HepG2 (cell line): ENCODE data around the gene TFF2. TPM values are rescaled to one million over a fixed set of nuclear protein-coding genes. Genes with fewer than 3 reads are reported as not detected.

Source experiments
- ATAC-seq: fragments of 200-7000 bp; cut with Tn5 transposase; 3 replicates; pipeline ENCODE4 v1.9.1; 2020; ENCODE audit warnings: mild to moderate bottlenecking, moderate library complexity
- BruUV-seq: library from RNA; stranded (reverse); fragments of 400-500 nt; replicated peaks from 2 replicates; lab custom pipeline; 2021; lab: Mats Ljungman, UMichigan
- CTCF ChIA-PET: fragments of 300-600 bp; formaldehyde crosslinking; extraction: SDS; loops from one replicate; lab custom pipeline; 2021; ENCODE audit warnings: low total read pairs, inconsistent platforms, low intra/inter-chr PET ratio; lab: Yijun Ruan, JAX
- POLR2A ChIA-PET: fragments of 350-600 bp; sonication (Branson Sonifier 250); formaldehyde crosslinking; loops from one replicate; lab custom pipeline; 2020; ENCODE audit warnings: antibody characterized with exemption, inconsistent platforms; lab: Yijun Ruan, JAX
- DNase-seq: peaks from one replicate; pipeline ENCODE4 v3.0.0-alpha.2; 2015; ENCODE audit warnings: low spot score
- FAIRE-seq: peaks from 3 replicates; lab custom pipeline; 2011; peaks lifted over from hg19 to GRCh38; lab: Jason Lieb, UNC
- H2AFZ ChIP-seq: one replicate; pipeline ENCODE4 v1.6.1; 2011; ENCODE audit warnings: low read length, inconsistent platforms
- H3K27ac ChIP-seq: fragments of 300-600 bp; 3 replicates; pipeline ENCODE4 v1.8.0; 2011; ENCODE audit warnings: mixed run types, mild to moderate bottlenecking, mixed read lengths, low read length, inconsistent platforms; ENCODE audit not compliant: insufficient read depth; ENCODE audit errors: extremely low read length
- H3K27me3 ChIP-seq, 2 experiments: fragments of 200-600 bp in 1 of 2; 2 replicates in 1 of 2; 3 replicates in 1 of 2; pipeline versions ENCODE4 v1.6.0 to v1.8.0; 2011; ENCODE audit warnings: low read length in 2 of 2, mild to moderate bottlenecking in 2 of 2, moderate library complexity in 2 of 2, inconsistent platforms in 1 of 2; ENCODE audit not compliant: insufficient read depth in 2 of 2, control insufficient read depth in 1 of 2
- H3K36me3 ChIP-seq, 2 experiments: fragments of 200-600 bp in 1 of 2; replicated peaks in 1 of 2; 2 replicates in 1 of 2; 3 replicates in 1 of 2; pipeline versions ENCODE4 v1.5.1 to v1.8.0; 2011; ENCODE audit warnings: low read length in 2 of 2, inconsistent platforms in 1 of 2; ENCODE audit not compliant: insufficient read depth in 2 of 2, control insufficient read depth in 1 of 2
- H3K4me1 ChIP-seq: 2 replicates; pipeline ENCODE4 v1.5.1; 2012; ENCODE audit warnings: low read length, inconsistent platforms; ENCODE audit not compliant: insufficient read depth
- H3K4me2 ChIP-seq: 2 replicates; pipeline ENCODE4 v1.6.0; 2011; ENCODE audit warnings: low read depth, low read length, inconsistent platforms
- H3K4me3 ChIP-seq, 3 experiments: fragments of 200-600 bp in 1 of 3; sonication (generic), shearing (Covaris generic) in 1 of 3; replicated peaks in 1 of 3; 2 replicates each; pipeline ENCODE4 v1.5.1; 2011 to 2016; ENCODE audit warnings: low read length in 3 of 3, inconsistent platforms in 2 of 3, low read depth in 2 of 3, mild to moderate bottlenecking in 2 of 3, control low read depth in 1 of 3, mixed read lengths in 1 of 3; ENCODE audit not compliant: insufficient read depth in 1 of 3
- H3K79me2 ChIP-seq: one replicate; pipeline ENCODE4 v1.6.1; 2011; ENCODE audit warnings: low read length, inconsistent platforms; ENCODE audit not compliant: insufficient read depth
- H3K9ac ChIP-seq: 2 replicates; pipeline ENCODE4 v1.6.0; 2011; ENCODE audit warnings: mild to moderate bottlenecking, low read depth, low read length, inconsistent platforms; ENCODE audit not compliant: insufficient read depth
- H3K9me3 ChIP-seq: 2 replicates; pipeline ENCODE4 v1.5.1; 2012; ENCODE audit warnings: mild to moderate bottlenecking, low read length
- H4K20me1 ChIP-seq: 2 replicates; pipeline ENCODE4 v1.6.0; 2011; ENCODE audit warnings: inconsistent platforms, mild to moderate bottlenecking, low read length, moderate library complexity; ENCODE audit not compliant: insufficient read depth
- AKNA ChIP-seq: sonication (generic); formaldehyde crosslinking; IDR thresholded peaks from 2 replicates; pipeline ENCODE4 v1.4.0; 2020; ENCODE audit warnings: missing genetic modification reagents, borderline replicate concordance
- ASH2L ChIP-seq: fragments of 300-600, 200-600 bp; sonication (generic); IDR thresholded peaks from 2 replicates; pipeline ENCODE4 v1.7.0; 2017; ENCODE audit warnings: low read depth, mild to moderate bottlenecking, moderate library complexity, mixed read lengths, low read length; ENCODE audit not compliant: insufficient read length
- GRHL1 ChIP-seq: sonication (generic); formaldehyde crosslinking; conservative IDR thresholded peaks from 2 replicates; pipeline ENCODE4 v1.8.0; 2022; ENCODE audit warnings: missing genetic modification reagents
- IRF1 ChIP-seq: sonication (generic); formaldehyde crosslinking; IDR thresholded peaks from 2 replicates; pipeline ENCODE4 v1.4.0; 2020; ENCODE audit warnings: low read depth, mild to moderate bottlenecking, missing genetic modification reagents
- KAT2B ChIP-seq: fragments of 150-350 bp; IDR thresholded peaks from 2 replicates; pipeline ENCODE4 v1.6.1; 2014; ENCODE audit warnings: low read depth, low read length, borderline replicate concordance
- KLF13 ChIP-seq: sonication (generic); formaldehyde crosslinking; IDR thresholded peaks from 2 replicates; pipeline ENCODE4 v1.4.0; 2020; ENCODE audit warnings: mild to moderate bottlenecking, missing genetic modification reagents
- RAD51 ChIP-seq: fragments of 450-650 bp; IDR thresholded peaks from 2 replicates; pipeline ENCODE4 v1.6.1; 2016; ENCODE audit warnings: borderline replicate concordance
- ZBTB38 ChIP-seq: sonication (generic); formaldehyde crosslinking; IDR thresholded peaks from 2 replicates; pipeline ENCODE4 v1.5.1; 2020; ENCODE audit warnings: mild to moderate bottlenecking, missing genetic modification reagents
- ZMAT5 ChIP-seq: sonication (generic); formaldehyde crosslinking; IDR thresholded peaks from 2 replicates; pipeline ENCODE4 v1.5.0; 2020; ENCODE audit warnings: mild to moderate bottlenecking, low read depth, missing genetic modification reagents, borderline replicate concordance
- ZMYM4 ChIP-seq: sonication (generic); formaldehyde crosslinking; IDR thresholded peaks from 2 replicates; pipeline ENCODE4 v1.8.1; 2023; ENCODE audit warnings: mild to moderate bottlenecking, missing genetic modification reagents
- ZNF17 ChIP-seq: sonication (generic); formaldehyde crosslinking; IDR thresholded peaks from 2 replicates; pipeline ENCODE4 v1.5.0; 2020; ENCODE audit warnings: mild to moderate bottlenecking, missing genetic modification reagents
- ZNF282 ChIP-seq: fragments of 450-650 bp; IDR thresholded peaks from 2 replicates; pipeline ENCODE4 v1.6.1; 2018; ENCODE audit not compliant: partially characterized antibody
- ZNF44 ChIP-seq: sonication (generic); formaldehyde crosslinking; IDR thresholded peaks from 2 replicates; pipeline ENCODE4 v1.5.1; 2020; ENCODE audit warnings: mild to moderate bottlenecking, missing genetic modification reagents
- ZNF800 ChIP-seq: sonication (generic); formaldehyde crosslinking; IDR thresholded peaks from 2 replicates; pipeline ENCODE4 v1.4.0; 2020; ENCODE audit warnings: missing genetic modification reagents
- WGBS: methylation state at CpG from one replicate; pipeline ENCODE4 v1.1.6; 2017; ENCODE audit warnings: low lambda C conversion rate; 5-methylcytosine and 5-hydroxymethylcytosine counted together
- in situ Hi-C: cut with HindIII; loops from 2 replicates; pipeline ENCODE4 v1.10.0; 2017; ENCODE audit warnings: low pct_unique_long_range_greater_than_20kb; ENCODE audit not compliant: extremely low pct_ligation_motif_present
- intact Hi-C: fragments of 100-400 bp; cut with micrococcal nuclease; formaldehyde crosslinking; loops from one replicate; pipeline ENCODE4 v1.10.0; 2022; ENCODE audit not compliant: unreplicated experiment
- polyA plus RNA-seq, 8 experiments: library from polyadenylated mRNA; depleted of rRNA in 3 of 8; stranded (reverse) in 7 of 8; unstranded in 1 of 8; fragments of >200 nt; fragmentation: Illumina TruSeq in 4 of 8; extraction: Trizol in 4 of 8; gene quantifications; 2 replicates each; pipeline versions ENCODE4 v1.2.1 to v1.2.3, GENCODE V29; 2011 to 2016; ENCODE audit warnings: low read depth in 4 of 8, missing spikeins in 1 of 8, mixed read lengths in 1 of 8; ENCODE audit not compliant: insufficient read depth in 1 of 8
- total RNA-seq, 5 experiments: library from RNA; depleted of rRNA; stranded (reverse); fragments of >200 nt; fragmentation: Illumina TruSeq; extraction: Trizol; gene quantifications; 2 replicates each; pipeline ENCODE4 v1.2.3, GENCODE V29; 2016; ENCODE audit warnings: low read depth in 1 of 5

TFF2 gene
- total and polyA plus RNA-seq, 2 of the 13 experiments (the other 11 are each of a cell fraction or from before 2014, with no cell fraction given), result 1.5 TPM; not detected in 1

- TF ChIP-seq ZBTB38 (CRISPR knock-in tag), result no peak
- no peak for TF ChIP-seq ZNF44 (CRISPR knock-in tag)
- no peak for TF ChIP-seq KLF13 (CRISPR knock-in tag)
- TF ChIP-seq IRF1 (CRISPR knock-in tag), result no peak
- no peak for TF ChIP-seq ZMYM4
- no peak for TF ChIP-seq ZMAT5 (CRISPR knock-in tag)
- TF ChIP-seq ZNF800, result no peak
- TF ChIP-seq KAT2B, result no peak
These were observed 7.2 kb downstream of the TFF2 start (continued) for GRCh38 chr21:42343556-42343955.

GRCh38 chr21:42343101-42343500 is 7.7 kb downstream of the TFF2 start:
- Histone ChIP-seq H3K4me3 (no peak overlapping the region), H2AFZ (no peak overlapping the region), H3K27ac (no peak overlapping the region), H3K4me2 (no peak overlapping the region), H3K27me3 (peaks cover 0 to 6% of the 10 kb centered on the region in 2 experiments; a peak in 2 of 5 replicates), H3K9me3 (no peaks in the 10 kb centered on the region), H3K4me1 (peaks cover 7% of the 10 kb centered on the region; the same call in 1 of the 2 replicates), H4K20me1 (no peaks in the 10 kb centered on the region), H3K79me2 (no peaks in the 10 kb centered on the region), H3K36me3 (no peaks in the 10 kb centered on the region), H3K9ac (no peak overlapping the region)
- in situ Hi-C loops (no loop called here), intact Hi-C loops (no loop called here)
- POLR2A ChIA-PET, result no interaction called here
- WGBS, result 20% methylated on average over 10 of the region's 10 CpGs
- no peak for DNase-seq
- no peak for FAIRE-seq
- CTCF ChIA-PET, result no interaction called here
- no TSS peak for BruUV-seq
- ATAC-seq, result no peak
- TF ChIP-seq AKNA (CRISPR knock-in tag), result no peak
- TF ChIP-seq ZNF282, result no peak
- no peak for TF ChIP-seq ZNF17 (CRISPR knock-in tag)
- TF ChIP-seq GRHL1 (CRISPR knock-in tag), result no peak
- no peak for TF ChIP-seq RAD51
- no peak for TF ChIP-seq ASH2L
